B cell (primary cell): ENCODE measurements around the gene ATOH1.

ENCODE experiments used
- CTCF ChIP-seq: fragments of 200-600 bp; IDR thresholded peaks from one replicate; pipeline ENCODE4 v1.8.0; 2022; ENCODE audit warnings: antibody characterized with exemption, mild to moderate bottlenecking
- EZH2 ChIP-seq: IDR thresholded peaks from 2 replicates; pipeline ENCODE4 v1.6.1; 2012; ENCODE audit warnings: borderline replicate concordance, low read depth, mild to moderate bottlenecking, moderate library complexity, low read length; ENCODE audit not compliant: insufficient read depth, poor library complexity, severe bottlenecking

DNA sequence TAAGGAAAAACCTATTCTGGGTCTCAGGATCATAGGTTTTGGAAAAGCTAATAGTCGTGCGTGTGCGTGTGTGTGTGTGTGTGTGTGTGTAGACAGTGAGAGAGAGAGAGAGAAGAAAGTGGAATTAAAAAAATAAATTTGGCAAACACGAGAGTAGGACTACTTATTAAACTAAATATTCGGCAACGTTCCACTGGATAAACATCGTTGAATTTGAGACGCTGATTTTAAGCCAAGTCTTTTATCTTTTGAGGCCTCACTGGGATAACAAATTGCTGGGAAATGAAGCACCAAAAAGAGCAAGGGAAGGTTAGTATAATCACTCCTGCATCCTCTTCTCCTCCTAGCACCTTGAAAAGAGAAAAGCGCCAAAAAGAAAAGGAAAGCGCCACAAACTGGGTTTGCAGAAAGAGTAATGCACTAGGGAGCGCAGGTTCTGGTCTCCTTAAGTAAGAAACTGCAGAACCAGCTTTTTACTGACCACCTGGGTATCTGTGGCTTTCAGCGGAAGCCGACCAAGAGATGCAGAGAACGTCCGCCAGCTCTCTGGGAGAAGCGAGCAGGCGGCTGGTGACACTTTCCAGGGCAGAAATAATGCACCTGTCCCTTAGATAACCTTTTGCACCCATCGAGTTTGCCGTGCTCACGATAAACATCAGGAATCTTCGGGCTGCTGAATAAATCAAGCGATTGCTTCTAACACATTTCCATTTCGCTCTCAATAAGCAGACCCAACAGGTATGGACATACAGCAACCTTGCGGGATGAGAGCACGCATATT lies 3.4 kb downstream of the ATOH1 start:
- no peak for TF ChIP-seq CTCF
- no peak for TF ChIP-seq EZH2
